HL-60 (cell line): ENCODE data around the gene QSOX2.

Source experiments
- CTCF ChIP-seq: IDR thresholded peaks from one replicate; pipeline ENCODE4 v1.5.1; 2011; ENCODE audit warnings: low read length, control low read depth, inconsistent platforms; ENCODE audit not compliant: insufficient read depth
- GABPA ChIP-seq: IDR thresholded peaks from 2 replicates; pipeline ENCODE4 v1.6.1; 2012; ENCODE audit warnings: low read depth
- POLR2AphosphoS5 ChIP-seq: IDR thresholded peaks from 2 replicates; pipeline ENCODE4 v1.6.1; 2012; ENCODE audit warnings: low read depth
- REST ChIP-seq: IDR thresholded peaks from 2 replicates; pipeline ENCODE4 v1.6.1; 2012; ENCODE audit warnings: low read depth; ENCODE audit not compliant: insufficient replicate concordance

GRCh38 chr9:136260936-136261472 lies 15.4 kb upstream of the QSOX2 start:
- TF ChIP-seq POLR2AphosphoS5 (no peak), CTCF (no peak), REST (no peak), GABPA (no peak)
